ENCODE results near the gene KCNB1.

GRCh38 chr20:49379338-49379737 is 103.1 kb downstream of the KCNB1 start:
- TF ChIP-seq CTCF (IDR thresholded peaks at IDR 0.05) (no peak), POLR2A (IDR thresholded peaks at IDR 0.05) (no peak)
